GM12864 (cell line): ENCODE results near the gene AP4S1.
"Not testable (repeated sequence)": the region's sequence is repeated elsewhere in the genome, so short reads cannot be mapped to it uniquely, and the experiment has no call there.

ENCODE experiments used
- DNase-seq: peaks from one replicate; pipeline ENCODE4 v3.0.0-alpha.2; 2011; ENCODE audit warnings: low read depth
- H3K4me3 ChIP-seq: 2 replicates; pipeline ENCODE4 v1.5.1; 2011; ENCODE audit warnings: mild to moderate bottlenecking, low read depth, low read length, control low read depth
- CTCF ChIP-seq: IDR thresholded peaks from 2 replicates; pipeline ENCODE4 v1.5.1; 2011; ENCODE audit warnings: low read depth, mild to moderate bottlenecking, moderate library complexity, low read length, control low read depth, inconsistent platforms; ENCODE audit errors: missing control alignments

Gene AP4S1

GRCh38 chr14:30996892-30997659 is 28.4 kb upstream of the AP4S1 start:
- no peak overlapping the region for H3K4me3 ChIP-seq
- no peak for DNase-seq
- no peak for TF ChIP-seq CTCF

GRCh38 chr14:30998100-30998706 is 27.2 kb upstream of the AP4S1 start:
- no peak overlapping the region for H3K4me3 ChIP-seq
- TF ChIP-seq CTCF: no peak
- no peak for DNase-seq

GRCh38 chr14:30999038-30999773 is 26.2 kb upstream of the AP4S1 start:
- no peak for TF ChIP-seq CTCF
- H3K4me3 ChIP-seq: no peak overlapping the region
- no peak for DNase-seq

- H3K4me3 ChIP-seq: no peak overlapping the region
- DNase-seq: no peak
Observed at GRCh38 chr14:31000629-31001338, 24.7 kb upstream of the AP4S1 start.

GRCh38 chr14:31001339-31001658 is 24.1 kb upstream of the AP4S1 start:
- no peak overlapping the region for H3K4me3 ChIP-seq
- DNase-seq: no peak
- TF ChIP-seq CTCF: no peak

More at GRCh38 chr14:31000629-31001338, 24.7 kb upstream of the AP4S1 start:
- no peak for TF ChIP-seq CTCF

GRCh38 chr14:31003284-31003683 is 22.2 kb upstream of the AP4S1 start:
- DNase-seq: no peak
- H3K4me3 ChIP-seq: no peak overlapping the region
- no peak for TF ChIP-seq CTCF

- DNase-seq, H3K4me3 ChIP-seq: not testable (repeated sequence)
Observed at GRCh38 chr14:31004007-31004406, 21.4 kb upstream of the AP4S1 start.
